GM12878 (cell line): ENCODE measurements around the gene RTN4. TPM values are rescaled to one million over a fixed set of nuclear protein-coding genes. Genes with fewer than 3 reads are reported as not detected.

Experiments
- ATAC-seq: fragments of 200-7000 bp; cut with Tn5 transposase; 3 replicates; pipeline ENCODE4 v1.9.1; 2020; ENCODE audit warnings: mild to moderate bottlenecking, moderate library complexity
- BruUV-seq: library from RNA; stranded (reverse); fragments of 400-500 nt; replicated peaks from 2 replicates; lab custom pipeline; 2021; lab: Mats Ljungman, UMichigan
- CTCF ChIA-PET: fragments of 300-600 bp; sonication (Branson Sonifier 250); formaldehyde crosslinking; extraction: SDS; loops from one replicate; lab custom pipeline; 2021; ENCODE audit warnings: inconsistent platforms; lab: Yijun Ruan, JAX
- POLR2A ChIA-PET: fragments of 350-600 bp; formaldehyde crosslinking; extraction: SDS; loops from one replicate; lab custom pipeline; 2021; ENCODE audit warnings: inconsistent platforms; lab: Charles Lee
- RAD21 ChIA-PET: fragments of 300-600 bp; sonication (Branson Sonifier 250); formaldehyde crosslinking; loops from one replicate; lab custom pipeline; 2023; ENCODE audit warnings: antibody characterized with exemption; ENCODE audit not compliant: unreplicated experiment; lab: Charles Lee
- SMC1A ChIA-PET: fragments of 300-600 bp; sonication (Branson Sonifier 250); formaldehyde crosslinking; loops from one replicate; lab custom pipeline; 2023; ENCODE audit not compliant: unreplicated experiment, uncharacterized antibody; lab: Charles Lee
- DNase-seq: peaks from one replicate; pipeline ENCODE4 v3.0.0-alpha.2; 2011; ENCODE audit warnings: low read depth, low spot score
- FAIRE-seq: peaks from 3 replicates; lab custom pipeline; 2011; peaks lifted over from hg19 to GRCh38; lab: Jason Lieb, UNC
- H2AFZ ChIP-seq: 2 replicates; pipeline ENCODE4 v1.6.0; 2011; ENCODE audit warnings: low read depth, low read length, control low read depth; ENCODE audit not compliant: control insufficient read depth
- H3K27ac ChIP-seq: 2 replicates; pipeline ENCODE4 v1.5.1; 2011; ENCODE audit warnings: control low read depth; ENCODE audit not compliant: control insufficient read depth, insufficient read depth
- H3K27me3 ChIP-seq, 2 experiments: replicated peaks in 1 of 2; 2 replicates each; pipeline versions ENCODE4 v1.6.0 to v1.6.1; 2011; ENCODE audit warnings: low read length in 1 of 2; ENCODE audit not compliant: control insufficient read depth in 2 of 2, insufficient read depth in 2 of 2
- H3K36me3 ChIP-seq, 2 experiments: 2 replicates each; pipeline ENCODE4 v1.5.1; 2011; ENCODE audit warnings: low read length in 1 of 2; ENCODE audit not compliant: control insufficient read depth in 2 of 2, insufficient read depth in 2 of 2
- H3K4me1 ChIP-seq: 2 replicates; pipeline ENCODE4 v1.6.1; 2011; ENCODE audit warnings: mild to moderate bottlenecking, low read length, moderate library complexity, mixed read lengths; ENCODE audit not compliant: control insufficient read depth, insufficient read depth
- H3K4me2 ChIP-seq: 2 replicates; pipeline ENCODE4 v1.6.0; 2011; ENCODE audit warnings: control low read depth; ENCODE audit not compliant: control insufficient read depth, insufficient read depth
- H3K4me3 ChIP-seq: fragments of 200-600 bp; sonication (generic); 2 replicates; pipeline ENCODE4 v1.5.1; 2016
- H3K79me2 ChIP-seq: 2 replicates; pipeline ENCODE4 v1.6.0; 2011; ENCODE audit warnings: low read length; ENCODE audit not compliant: control insufficient read depth, insufficient read depth
- H3K9ac ChIP-seq: 2 replicates; pipeline ENCODE4 v1.8.0; 2011; ENCODE audit warnings: low read length, control low read depth, mixed read lengths; ENCODE audit not compliant: control insufficient read depth, insufficient read depth
- H3K9me3 ChIP-seq: replicated peaks from 3 replicates; pipeline ENCODE4 v1.5.1; 2011; ENCODE audit warnings: mild to moderate bottlenecking, low read length; ENCODE audit not compliant: control insufficient read depth, insufficient read depth
- H4K20me1 ChIP-seq: 2 replicates; pipeline ENCODE4 v1.6.0; 2011; ENCODE audit not compliant: control insufficient read depth, insufficient read depth
- BHLHE40 ChIP-seq, 2 experiments: fragments of 450-650 bp in 1 of 2; IDR thresholded peaks; 2 replicates each; pipeline ENCODE4 v1.6.1; 2011 to 2017; ENCODE audit warnings: low read depth in 2 of 2, borderline replicate concordance in 1 of 2, improper control_type of control experiment in 1 of 2, low read length in 1 of 2, mild to moderate bottlenecking in 1 of 2
- CHD1 ChIP-seq: IDR thresholded peaks from 2 replicates; pipeline ENCODE4 v1.6.1; 2012; ENCODE audit warnings: low read depth, low read length, improper control_type of control experiment
- CUX1 ChIP-seq: IDR thresholded peaks from 2 replicates; pipeline ENCODE4 v1.6.1; 2012; ENCODE audit warnings: improper control_type of control experiment, low read depth, low read length; ENCODE audit not compliant: insufficient replicate concordance
- ELK1 ChIP-seq: IDR thresholded peaks from 2 replicates; pipeline ENCODE4 v1.6.1; 2012; ENCODE audit warnings: low read depth, low read length, improper control_type of control experiment
- FOXK2 ChIP-seq: fragments of 450-650 bp; IDR thresholded peaks from 2 replicates; pipeline ENCODE4 v1.6.1; 2017; ENCODE audit warnings: mild to moderate bottlenecking, moderate library complexity
- MAX ChIP-seq: IDR thresholded peaks from 2 replicates; pipeline ENCODE4 v1.6.1; 2012; ENCODE audit warnings: low read depth, low read length, improper control_type of control experiment
- MTA3 ChIP-seq: IDR thresholded peaks from 2 replicates; pipeline ENCODE4 v1.6.1; 2012; ENCODE audit warnings: low read length, inconsistent platforms, borderline replicate concordance
- NFYA ChIP-seq: IDR thresholded peaks from 2 replicates; pipeline ENCODE4 v1.6.1; 2011; ENCODE audit warnings: low read depth, mild to moderate bottlenecking, low read length, improper control_type of control experiment, borderline replicate concordance
- NR2C1 ChIP-seq: fragments of 450-650 bp; IDR thresholded peaks from 2 replicates; pipeline ENCODE4 v1.6.1; 2017; ENCODE audit warnings: antibody characterized with exemption, mild to moderate bottlenecking, moderate library complexity
- PKNOX1 ChIP-seq: fragments of 450-650 bp; IDR thresholded peaks from 2 replicates; pipeline ENCODE4 v1.6.1; 2016; ENCODE audit warnings: mild to moderate bottlenecking
- SUZ12 ChIP-seq: fragments of 200-600 bp; sonication (generic); IDR thresholded peaks from one replicate; pipeline ENCODE4 v1.6.1; 2018; ENCODE audit warnings: antibody characterized with exemption, mild to moderate bottlenecking; ENCODE audit not compliant: unreplicated experiment
- ZBTB11 ChIP-seq: fragments of 450-650 bp; formaldehyde crosslinking; IDR thresholded peaks from 2 replicates; pipeline ENCODE4 v1.5.0; 2022; ENCODE audit warnings: mild to moderate bottlenecking, missing genetic modification characterization
- WGBS: methylation state at CpG from one replicate; pipeline ENCODE4 v1.1.6; 2016; ENCODE audit warnings: low lambda C conversion rate; ENCODE audit not compliant: insufficient replicate concordance, insufficient coverage; ENCODE audit errors: missing lambda C conversion rate; 5-methylcytosine and 5-hydroxymethylcytosine counted together
- in situ Hi-C: fragments of 300-500 bp; cut with MboI; formaldehyde crosslinking; loops from 9 replicates; pipeline ENCODE4 v1.14.3; 2018; ENCODE audit warnings: mixed read lengths
- intact Hi-C: fragments of 100-400 bp; cut with micrococcal nuclease; formaldehyde crosslinking; loops from one replicate; pipeline ENCODE4 v1.14.2; 2022; ENCODE audit not compliant: unreplicated experiment
- polyA plus RNA-seq, 11 experiments: library from polyadenylated mRNA; depleted of rRNA in 4 of 11; unstranded in 6 of 11; stranded (reverse) in 5 of 11; fragments of >200 nt; fragmentation: Nextera tagmentation in 4 of 11; fragmentation: Illumina TruSeq in 1 of 11; extraction: Ambion mirVana in 4 of 11; extraction: Trizol in 1 of 11; gene quantifications; 1 replicate in 1 of 11; 2 replicates in 10 of 11; pipeline versions ENCODE4 v1.2.1 to v1.2.3, GENCODE V29; 2011 to 2016; ENCODE audit warnings: inconsistent platforms in 2 of 11, missing spikeins in 2 of 11, low read depth in 1 of 11
- total RNA-seq, 4 experiments: library from RNA; depleted of rRNA in 3 of 4; stranded (reverse); fragments of >200 nt in 3 of 4; fragmentation: Illumina TruSeq in 1 of 4; extraction: Trizol in 1 of 4; gene quantifications; 2 replicates each; pipeline versions ENCODE4 v1.2.1 to v1.2.3, GENCODE V29; 2013 to 2021

RTN4 gene
- total and polyA plus RNA-seq, 10 of the 15 experiments (the other 5 are each of a cell fraction or from before 2014, with no cell fraction given): 56.0 to 133 (median 83.3) TPM

GRCh38 chr2:55056024-55056521, 5.8 kb upstream of the RTN4 start:
- H4K20me1 ChIP-seq: no peaks in the 10 kb centered on the region
- H3K4me2 ChIP-seq: no peak overlapping the region
- no peak for FAIRE-seq
- POLR2A ChIA-PET: no interaction called here
- CTCF ChIA-PET: no interaction called here
- no peaks in the 10 kb centered on the region for H3K36me3 ChIP-seq
- H3K79me2 ChIP-seq: peaks cover 5% of the 10 kb centered on the region
- H3K4me1 ChIP-seq: peaks cover 10% of the 10 kb centered on the region; the same call in 1 of the 2 replicates
- no peak overlapping the region; the same call in 1 of the 2 replicates for H2AFZ ChIP-seq
- RAD21 ChIA-PET: no interaction called here
- no TSS peak for BruUV-seq
- TF ChIP-seq NFYA (no peak), BHLHE40 (IDR thresholded peaks at IDR 0.05; ENCODE audit: borderline replicate concordance in 1 of 2, low read depth in 2 of 2, low read length in 1 of 2) (no peak), MAX (no peak), ZBTB11 (no peak), ELK1 (no peak), CUX1 (no peak), NR2C1 (no peak), MTA3 (no peak), SUZ12 (no peak), FOXK2 (no peak), PKNOX1 (no peak), CHD1 (no peak)
- TF ChIP-seq, all 136 proteins: peak for 0
- no peaks in the 10 kb centered on the region for H3K27me3 ChIP-seq
- DNase-seq (no peak), ATAC-seq (no peak)
- H3K9ac ChIP-seq: no peak overlapping the region
- in situ Hi-C loops (no loop called here), intact Hi-C loops (no loop called here)
- WGBS: 69% methylated on average over 9 of the region's 9 CpGs
- SMC1A ChIA-PET: interaction anchor here (1.2 kb wide), 1 partner anchor 27 kb away, joined by 3 read pairs; no protein-coding TSS in a partner anchor
- H3K9me3 ChIP-seq: no peaks in the 10 kb centered on the region
- H3K4me3 ChIP-seq: no peak overlapping the region
- no peak overlapping the region for H3K27ac ChIP-seq
